ENCODE measurements around the gene STAB2.

GRCh38 chr12:103656291-103656690 lies 69.2 kb downstream of the STAB2 start:
- TF ChIP-seq POLR2A (IDR thresholded peaks at IDR 0.05) (no peak), CTCF (IDR thresholded peaks at IDR 0.05 in 8 of 11, conservative IDR thresholded peaks at IDR 0.05 in 3 of 11) (no peak), POLR2AphosphoS5 (IDR thresholded peaks at IDR 0.05) (no peak)
